Prostate gland (tissue), 2 donors: ENCODE measurements around the gene MRNIP.

ENCODE experiments used
- CTCF ChIP-seq, 4 experiments: fragments of 200-600 bp in 2 of 4; fragments of 450-650 bp in 2 of 4; sonication (generic) in 2 of 4; IDR thresholded peaks; 1 replicate in 3 of 4; 2 replicates in 1 of 4; pipeline ENCODE4 v1.5.1; 2016 to 2019; ENCODE audit warnings: antibody characterized with exemption in 4 of 4, mild to moderate bottlenecking in 2 of 4, moderate library complexity in 2 of 4
- POLR2AphosphoS5 ChIP-seq: sonication (generic); formaldehyde crosslinking; IDR thresholded peaks from one replicate; pipeline ENCODE4 v1.6.1; 2017; ENCODE audit warnings: antibody characterized with exemption

GRCh38 chr5:179834120-179834519 lies 24.5 kb downstream of the MRNIP start:
- no peak for TF ChIP-seq CTCF (IDR thresholded peaks at IDR 0.05)
- no peak for TF ChIP-seq POLR2AphosphoS5
